Measurements from ENCODE around the gene C19orf85. TPM values are rescaled to one million over a fixed set of nuclear protein-coding genes. Genes with fewer than 3 reads are reported as not detected.

The C19orf85 gene
- total RNA-seq, 1 experiment from 2014 or later: not detected

- no TSS peak for BruUV-seq (replicated peaks)
- no peak for DNase-seq
- Histone ChIP-seq H3F3A (ENCODE audit: low read length, unreplicated experiment) (no peaks in the 10 kb centered on the region), H3K9me3 (ENCODE audit: low read length) (no peaks in the 10 kb centered on the region), H3K4me2 (ENCODE audit: low read length) (no peak overlapping the region), H3K27ac (ENCODE audit: low read length) (no peak overlapping the region), H3K9ac (ENCODE audit: low read length) (no peak overlapping the region), H3K27me3 (ENCODE audit: low read length) (peaks cover 55% of the 10 kb centered on the region), H3K9me2 (replicated peaks; ENCODE audit: low read length) (no peaks in the 10 kb centered on the region), H3K36me3 (ENCODE audit: low read depth, low read length) (no peaks in the 10 kb centered on the region), H3K4me1 (ENCODE audit: insufficient read depth, low read length) (no peaks in the 10 kb centered on the region), H3K4me3 (ENCODE audit: low read length) (no peak overlapping the region), H2AFZ (ENCODE audit: low read length) (no peak overlapping the region), H3K79me2 (ENCODE audit: low read length) (no peaks in the 10 kb centered on the region), H4K20me1 (ENCODE audit: low read length) (no peaks in the 10 kb centered on the region; the same call in 1 of the 2 replicates)
- ChIA-PET CTCF (no interaction called here), POLR2A (ENCODE audit: unreplicated experiment) (no interaction called here)
- intact Hi-C loops (cut with micrococcal nuclease): no loop called here
- TF ChIP-seq EZH2 (IDR thresholded peaks at IDR 0.05; ENCODE audit: low read length, unreplicated experiment) (no peak), EZH2phosphoT487 (IDR thresholded peaks at IDR 0.05; ENCODE audit: borderline replicate concordance, low read length) (no peak)
- TF ChIP-seq, protein P1, sequence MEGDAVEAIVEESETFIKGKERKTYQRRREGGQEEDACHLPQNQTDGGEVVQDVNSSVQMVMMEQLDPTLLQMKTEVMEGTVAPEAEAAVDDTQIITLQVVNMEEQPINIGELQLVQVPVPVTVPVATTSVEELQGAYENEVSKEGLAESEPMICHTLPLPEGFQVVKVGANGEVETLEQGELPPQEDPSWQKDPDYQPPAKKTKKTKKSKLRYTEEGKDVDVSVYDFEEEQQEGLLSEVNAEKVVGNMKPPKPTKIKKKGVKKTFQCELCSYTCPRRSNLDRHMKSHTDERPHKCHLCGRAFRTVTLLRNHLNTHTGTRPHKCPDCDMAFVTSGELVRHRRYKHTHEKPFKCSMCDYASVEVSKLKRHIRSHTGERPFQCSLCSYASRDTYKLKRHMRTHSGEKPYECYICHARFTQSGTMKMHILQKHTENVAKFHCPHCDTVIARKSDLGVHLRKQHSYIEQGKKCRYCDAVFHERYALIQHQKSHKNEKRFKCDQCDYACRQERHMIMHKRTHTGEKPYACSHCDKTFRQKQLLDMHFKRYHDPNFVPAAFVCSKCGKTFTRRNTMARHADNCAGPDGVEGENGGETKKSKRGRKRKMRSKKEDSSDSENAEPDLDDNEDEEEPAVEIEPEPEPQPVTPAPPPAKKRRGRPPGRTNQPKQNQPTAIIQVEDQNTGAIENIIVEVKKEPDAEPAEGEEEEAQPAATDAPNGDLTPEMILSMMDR (conservative IDR thresholded peaks at IDR 0.05; ENCODE audit: low read depth, low read length): no peak
- peak; percentile 31; the same call in 1 of the 2 replicates for ATAC-seq
Measured at GRCh38 chr19:55442372-55442961, 22.1 kb downstream of the C19orf85 start.

GRCh38 chr19:55441692-55442321 lies 22.7 kb downstream of the C19orf85 start:
- BruUV-seq (replicated peaks): no TSS peak
- intact Hi-C loops (cut with micrococcal nuclease): no loop called here
- ATAC-seq (no peak), DNase-seq (no peak)
- TF ChIP-seq, protein P1 (conservative IDR thresholded peaks at IDR 0.05; ENCODE audit: low read depth, low read length): no peak
- peak; percentile 73 for TF ChIP-seq EZH2 (IDR thresholded peaks at IDR 0.05; ENCODE audit: low read length, unreplicated experiment)
- no peak overlapping the region for H3K4me3 ChIP-seq (ENCODE audit: low read length)
- no peak overlapping the region for H2AFZ ChIP-seq (ENCODE audit: low read length)
- no peak overlapping the region for H3K4me2 ChIP-seq (ENCODE audit: low read length)
- H3K9me3 ChIP-seq (ENCODE audit: low read length): no peaks in the 10 kb centered on the region
- H3F3A ChIP-seq (ENCODE audit: low read length, unreplicated experiment): no peaks in the 10 kb centered on the region
- CTCF ChIA-PET: no interaction called here
- H3K4me1 ChIP-seq (ENCODE audit: insufficient read depth, low read length): no peaks in the 10 kb centered on the region
- H4K20me1 ChIP-seq (ENCODE audit: low read length): no peaks in the 10 kb centered on the region; the same call in 1 of the 2 replicates
- no peak overlapping the region for H3K9ac ChIP-seq (ENCODE audit: low read length)
- H3K27ac ChIP-seq (ENCODE audit: low read length): no peak overlapping the region
- H3K9me2 ChIP-seq (replicated peaks; ENCODE audit: low read length): no peaks in the 10 kb centered on the region
- POLR2A ChIA-PET (ENCODE audit: unreplicated experiment): no interaction called here
- no peaks in the 10 kb centered on the region for H3K79me2 ChIP-seq (ENCODE audit: low read length)
- H3K36me3 ChIP-seq (ENCODE audit: low read depth, low read length): no peaks in the 10 kb centered on the region
- peaks cover 52% of the 10 kb centered on the region for H3K27me3 ChIP-seq (ENCODE audit: low read length)

DNA sequence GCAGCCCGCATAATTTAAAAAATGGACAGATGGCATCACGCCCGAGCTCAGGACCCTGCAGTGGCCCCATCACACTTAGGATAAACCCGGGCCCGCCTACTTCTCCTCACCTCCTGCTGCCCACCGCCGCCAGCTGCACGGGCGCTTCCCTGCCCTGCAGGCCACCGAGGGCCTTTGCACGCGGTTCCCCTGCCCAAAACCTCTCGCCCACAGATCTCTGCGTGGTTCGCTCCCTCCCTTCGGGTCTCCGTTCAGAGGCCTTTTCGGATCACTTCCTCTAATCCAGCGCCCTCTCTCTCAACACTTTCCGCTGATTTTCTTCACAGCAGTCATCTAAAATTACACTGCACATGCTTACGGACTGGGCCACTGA lies 23.2 kb downstream of the C19orf85 start:
- no peak overlapping the region for H3K4me2 ChIP-seq (ENCODE audit: low read length)
- H3K27ac ChIP-seq (ENCODE audit: low read length): no peak overlapping the region
- ChIA-PET CTCF (no interaction called here), POLR2A (ENCODE audit: unreplicated experiment) (no interaction called here)
- no TSS peak for BruUV-seq (replicated peaks)
- H4K20me1 ChIP-seq (ENCODE audit: low read length): no peaks in the 10 kb centered on the region; the same call in 1 of the 2 replicates
- H3K9me3 ChIP-seq (ENCODE audit: low read length): no peaks in the 10 kb centered on the region
- H3K27me3 ChIP-seq (ENCODE audit: low read length): peaks cover 52% of the 10 kb centered on the region
- no peaks in the 10 kb centered on the region for H3K36me3 ChIP-seq (ENCODE audit: low read depth, low read length)
- DNase-seq: no peak
- H3K79me2 ChIP-seq (ENCODE audit: low read length): no peaks in the 10 kb centered on the region
- H3K4me1 ChIP-seq (ENCODE audit: insufficient read depth, low read length): no peaks in the 10 kb centered on the region
- no peaks in the 10 kb centered on the region for H3K9me2 ChIP-seq (replicated peaks; ENCODE audit: low read length)
- no peak overlapping the region for H2AFZ ChIP-seq (ENCODE audit: low read length)
- intact Hi-C loops (cut with micrococcal nuclease): no loop called here
- TF ChIP-seq EZH2 (IDR thresholded peaks at IDR 0.05; ENCODE audit: low read length, unreplicated experiment): no peak
- no peak overlapping the region for H3K9ac ChIP-seq (ENCODE audit: low read length)
- H3K4me3 ChIP-seq (ENCODE audit: low read length): no peak overlapping the region
- no peaks in the 10 kb centered on the region for H3F3A ChIP-seq (ENCODE audit: low read length, unreplicated experiment)
- ATAC-seq: no peak

All from PC-3 (cell line).